PC-3 (cell line): ENCODE results near the gene C9orf85.

Source experiments
- EZH2 ChIP-seq: fragments of 300-600 bp; sonication (generic); IDR thresholded peaks from one replicate; pipeline ENCODE4 v1.6.1; 2017; ENCODE audit warnings: antibody characterized with exemption, mild to moderate bottlenecking, low read length; ENCODE audit not compliant: unreplicated experiment
- EZH2phosphoT487 ChIP-seq: fragments of 300-600 bp; sonication (generic); IDR thresholded peaks from 2 replicates; pipeline ENCODE4 v1.6.1; 2018; ENCODE audit warnings: mild to moderate bottlenecking, antibody characterized with exemption, low read length, borderline replicate concordance
- TF ChIP-seq, protein P1 (sequence below): fragments of 300-600 bp; sonication (generic); conservative IDR thresholded peaks from 2 replicates; pipeline ENCODE4 v1.5.1; 2017; ENCODE audit warnings: antibody characterized with exemption, low read depth, mild to moderate bottlenecking, low read length

DNA sequence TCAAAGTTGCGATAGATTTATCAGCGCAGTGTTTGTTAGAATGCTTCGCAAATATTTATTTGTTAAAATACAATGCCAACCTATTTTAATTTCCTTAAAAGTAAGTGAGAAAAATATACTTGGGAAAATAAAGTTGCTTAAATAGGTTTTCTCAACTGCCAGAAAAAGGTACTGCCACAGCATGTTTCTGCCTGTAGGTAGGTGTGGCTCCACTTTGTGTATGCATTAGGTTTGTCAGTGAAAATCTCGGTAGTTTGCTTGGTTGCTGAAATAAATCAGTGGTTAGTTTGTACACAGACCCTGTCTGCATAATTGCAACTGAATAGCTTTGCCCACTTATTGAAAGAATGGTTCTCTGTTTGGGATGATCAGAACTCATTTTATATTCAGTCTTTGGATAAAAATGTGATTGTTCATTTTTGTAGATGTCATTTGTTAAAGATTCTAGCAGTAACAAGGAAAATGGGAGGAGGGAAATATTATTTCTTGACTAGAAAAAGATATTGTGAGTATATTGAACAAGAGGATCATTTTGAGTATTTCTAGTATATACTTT, 25.7 kb downstream of the C9orf85 start:
- no peak for TF ChIP-seq EZH2
- TF ChIP-seq, protein P1, sequence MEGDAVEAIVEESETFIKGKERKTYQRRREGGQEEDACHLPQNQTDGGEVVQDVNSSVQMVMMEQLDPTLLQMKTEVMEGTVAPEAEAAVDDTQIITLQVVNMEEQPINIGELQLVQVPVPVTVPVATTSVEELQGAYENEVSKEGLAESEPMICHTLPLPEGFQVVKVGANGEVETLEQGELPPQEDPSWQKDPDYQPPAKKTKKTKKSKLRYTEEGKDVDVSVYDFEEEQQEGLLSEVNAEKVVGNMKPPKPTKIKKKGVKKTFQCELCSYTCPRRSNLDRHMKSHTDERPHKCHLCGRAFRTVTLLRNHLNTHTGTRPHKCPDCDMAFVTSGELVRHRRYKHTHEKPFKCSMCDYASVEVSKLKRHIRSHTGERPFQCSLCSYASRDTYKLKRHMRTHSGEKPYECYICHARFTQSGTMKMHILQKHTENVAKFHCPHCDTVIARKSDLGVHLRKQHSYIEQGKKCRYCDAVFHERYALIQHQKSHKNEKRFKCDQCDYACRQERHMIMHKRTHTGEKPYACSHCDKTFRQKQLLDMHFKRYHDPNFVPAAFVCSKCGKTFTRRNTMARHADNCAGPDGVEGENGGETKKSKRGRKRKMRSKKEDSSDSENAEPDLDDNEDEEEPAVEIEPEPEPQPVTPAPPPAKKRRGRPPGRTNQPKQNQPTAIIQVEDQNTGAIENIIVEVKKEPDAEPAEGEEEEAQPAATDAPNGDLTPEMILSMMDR = no peak
- no peak for TF ChIP-seq EZH2phosphoT487
